HCT116 (cell line): ENCODE results near the gene ABCA1. TPM values are rescaled to one million over a fixed set of nuclear protein-coding genes. Genes with fewer than 3 reads are reported as not detected.

Experiments
- ATAC-seq: fragments of 200-7000 bp; cut with Tn5 transposase; 2 replicates; pipeline ENCODE4 v1.9.1; 2020; ENCODE audit warnings: mild to moderate bottlenecking, moderate library complexity
- BruUV-seq: library from RNA; stranded (reverse); fragments of 400-500 nt; replicated peaks from 2 replicates; lab custom pipeline; 2021; lab: Mats Ljungman, UMichigan
- CTCF ChIA-PET: fragments of 300-600 bp; sonication (Branson Sonifier 250); formaldehyde crosslinking; loops from one replicate; lab custom pipeline; 2021; ENCODE audit warnings: antibody characterized with exemption; lab: Charles Lee
- POLR2A ChIA-PET: fragments of 300-600, 350-600 bp; sonication (Branson Sonifier 250); formaldehyde crosslinking; loops from one replicate; lab custom pipeline; 2021; ENCODE audit warnings: antibody characterized with exemption; lab: Charles Lee
- RAD21 ChIA-PET, 2 experiments: fragments of 300-600 bp; sonication (Branson Sonifier 250); formaldehyde crosslinking; loops; one replicate each; lab custom pipeline; 2023; ENCODE audit warnings: low total read pairs in 2 of 2; ENCODE audit not compliant: uncharacterized antibody in 2 of 2, unreplicated experiment in 2 of 2, low non-redundant PET in 1 of 2; lab: Charles Lee
- DNase-seq: peaks from one replicate; pipeline ENCODE4 v3.0.0-alpha.2; 2010; ENCODE audit warnings: low read depth, low spot score
- H2AFZ ChIP-seq: fragments of 200-600 bp; shearing (Covaris generic), sonication (generic); 2 replicates; pipeline ENCODE4 v1.6.1; 2017; ENCODE audit warnings: low read depth, mixed run types, mixed read lengths, antibody characterized with exemption, low read length; ENCODE audit not compliant: poor library complexity, severe bottlenecking
- H3K27ac ChIP-seq: 2 replicates; pipeline ENCODE4 v1.5.1; 2012; ENCODE audit warnings: low read depth, low read length
- H3K27me3 ChIP-seq: fragments of 200-600 bp; sonication (generic); 2 replicates; pipeline ENCODE4 v1.6.1; 2016; ENCODE audit warnings: mixed run types, low read length, mixed read lengths; ENCODE audit not compliant: insufficient read depth
- H3K36me3 ChIP-seq, 2 experiments: fragments of 200-500 bp in 1 of 2; fragments of 200-600 bp in 1 of 2; sonication (Bioruptor generic) in 1 of 2; sonication (generic) in 1 of 2; 2 replicates each; pipeline versions ENCODE4 v1.5.1 to v1.6.1; 2014 to 2016; ENCODE audit warnings: low read length in 2 of 2, inconsistent platforms in 1 of 2, mixed read lengths in 1 of 2, mixed run types in 1 of 2; ENCODE audit not compliant: insufficient read depth in 2 of 2, control insufficient read depth in 1 of 2
- H3K4me1 ChIP-seq, 2 experiments: fragments of 200-600 bp in 1 of 2; sonication (generic) in 1 of 2; 2 replicates each; pipeline versions ENCODE4 v1.5.1 to v1.6.1; 2012 to 2017; ENCODE audit warnings: low read length in 2 of 2, inconsistent platforms in 1 of 2, mild to moderate bottlenecking in 1 of 2, mixed read lengths in 1 of 2, mixed run types in 1 of 2, moderate library complexity in 1 of 2; ENCODE audit not compliant: insufficient read depth in 2 of 2, control insufficient read depth in 1 of 2
- H3K4me2 ChIP-seq: fragments of 200-600 bp; sonication (generic); 2 replicates; pipeline ENCODE4 v1.6.1; 2017; ENCODE audit warnings: mixed run types, low read length, mixed read lengths
- H3K4me3 ChIP-seq, 2 experiments: fragments of 200-600 bp in 1 of 2; sonication (generic) in 1 of 2; replicated peaks in 1 of 2; 2 replicates each; pipeline ENCODE4 v1.5.1; 2011 to 2016; ENCODE audit warnings: low read length in 2 of 2, control low read depth in 1 of 2, low read depth in 1 of 2, mild to moderate bottlenecking in 1 of 2, mixed read lengths in 1 of 2, mixed run types in 1 of 2
- H3K79me2 ChIP-seq: fragments of 200-600 bp; sonication (generic); 2 replicates; pipeline ENCODE4 v1.6.1; 2017; ENCODE audit warnings: mild to moderate bottlenecking, mixed run types, low read length, moderate library complexity, mixed read lengths; ENCODE audit not compliant: insufficient read depth
- H3K9ac ChIP-seq: fragments of 200-600 bp; sonication (generic); 2 replicates; pipeline ENCODE4 v1.6.1; 2016; ENCODE audit warnings: low read length, mixed read lengths
- H3K9me2 ChIP-seq: fragments of 200-600 bp; sonication (generic), shearing (Covaris generic); 2 replicates; pipeline ENCODE4 v1.6.1; 2017; ENCODE audit warnings: mixed run types, mild to moderate bottlenecking, moderate library complexity; ENCODE audit not compliant: insufficient read depth
- H3K9me3 ChIP-seq, 2 experiments: fragments of 200-500 bp in 1 of 2; fragments of 200-600 bp in 1 of 2; sonication (Bioruptor generic) in 1 of 2; sonication (generic) in 1 of 2; 2 replicates each; pipeline ENCODE4 v1.6.1; 2014 to 2017; ENCODE audit warnings: low read length in 2 of 2, mixed read lengths in 2 of 2, inconsistent platforms in 1 of 2, low read depth in 1 of 2, mild to moderate bottlenecking in 1 of 2, mixed run types in 1 of 2, moderate library complexity in 1 of 2; ENCODE audit not compliant: control insufficient read depth in 1 of 2, insufficient read depth in 1 of 2
- H4K20me1 ChIP-seq: fragments of 200-600 bp; sonication (generic), shearing (Covaris generic); 2 replicates; pipeline ENCODE4 v1.6.1; 2017; ENCODE audit warnings: mixed run types, mild to moderate bottlenecking, moderate library complexity; ENCODE audit not compliant: insufficient read depth
- ATF3 ChIP-seq: IDR thresholded peaks from 2 replicates; pipeline ENCODE4 v1.6.1; 2012
- CBX3 ChIP-seq: IDR thresholded peaks from 2 replicates; pipeline ENCODE4 v1.6.1; 2012; ENCODE audit warnings: low read depth
- CEBPB ChIP-seq: IDR thresholded peaks from 2 replicates; pipeline ENCODE4 v1.6.1; 2012; ENCODE audit warnings: low read depth
- EZH2 ChIP-seq: fragments of 200-600 bp; sonication (generic); IDR thresholded peaks from 2 replicates; pipeline ENCODE4 v1.6.1; 2017; ENCODE audit warnings: antibody characterized with exemption, mixed run types
- JUND ChIP-seq: IDR thresholded peaks from 2 replicates; pipeline ENCODE4 v1.6.1; 2012
- POLR2AphosphoS5 ChIP-seq: IDR thresholded peaks from 2 replicates; pipeline ENCODE4 v1.6.1; 2011; ENCODE audit warnings: mild to moderate bottlenecking, low read depth, low read length, moderate library complexity
- RAD21 ChIP-seq: IDR thresholded peaks from 2 replicates; pipeline ENCODE4 v1.6.1; 2012; ENCODE audit warnings: low read depth, mild to moderate bottlenecking
- SRF ChIP-seq: IDR thresholded peaks from 2 replicates; pipeline ENCODE4 v1.6.1; 2012; ENCODE audit warnings: low read depth
- TCF7L2 ChIP-seq: IDR thresholded peaks from 2 replicates; pipeline ENCODE4 v1.7.0; 2011; ENCODE audit warnings: borderline replicate concordance, inconsistent platforms; ENCODE audit not compliant: insufficient read depth, insufficient read length; ENCODE audit errors: extremely low read depth
- YY1 ChIP-seq: IDR thresholded peaks from 2 replicates; pipeline ENCODE4 v1.6.1; 2011; ENCODE audit warnings: low read length, low read depth, moderate library complexity, mild to moderate bottlenecking; ENCODE audit not compliant: insufficient replicate concordance; ENCODE audit errors: extremely low read depth
- ZBTB33 ChIP-seq: IDR thresholded peaks from 2 replicates; pipeline ENCODE4 v1.6.1; 2011; ENCODE audit warnings: mild to moderate bottlenecking, low read length, moderate library complexity; ENCODE audit not compliant: insufficient replicate concordance; ENCODE audit errors: extremely low read depth
- ZFX ChIP-seq: fragments of 450-650 bp; IDR thresholded peaks from 2 replicates; pipeline ENCODE4 v1.6.1; 2017
- ZNF274 ChIP-seq: fragments of 200-500 bp; sonication (Bioruptor generic); IDR thresholded peaks from 2 replicates; pipeline ENCODE4 v1.6.1; 2014; ENCODE audit warnings: mild to moderate bottlenecking, low read depth, low read length, inconsistent platforms
- intact Hi-C: fragments of 100-400 bp; cut with micrococcal nuclease; formaldehyde crosslinking; loops from 2 replicates; pipeline ENCODE4 v1.10.0; 2022
- total RNA-seq: library from RNA; stranded (reverse); gene quantifications from one replicate; pipeline ENCODE4 v1.2.1, GENCODE V29; 2021; ENCODE audit not compliant: unreplicated experiment

Gene ABCA1
- total RNA-seq, 1 experiment from 2014 or later: 0.89 TPM

- DNase-seq (no peak), ATAC-seq (no peak)
- TF ChIP-seq POLR2AphosphoS5 (no peak), RAD21 (no peak), CBX3 (no peak), TCF7L2 (no peak), EZH2 (no peak), ZNF274 (no peak), SRF (no peak), ZFX (no peak), ATF3 (no peak), ZBTB33 (no peak), JUND (no peak), YY1 (no peak), CEBPB (no peak)
- Histone ChIP-seq H3K79me2 (no peaks in the 10 kb centered on the region), H3K9ac (no peak overlapping the region), H3K9me3 (no peaks in the 10 kb centered on the region), H3K36me3 (no peaks in the 10 kb centered on the region), H2AFZ (no peak overlapping the region), H3K4me1 (no peaks in the 10 kb centered on the region), H3K27ac (no peak overlapping the region), H3K4me2 (no peak overlapping the region), H3K27me3 (no peaks in the 10 kb centered on the region), H3K4me3 (no peak overlapping the region), H3K9me2 (no peaks in the 10 kb centered on the region), H4K20me1 (no peaks in the 10 kb centered on the region)
- RAD21 ChIA-PET: no interaction called here
- intact Hi-C loops: no loop called here
- POLR2A ChIA-PET: no interaction called here
- CTCF ChIA-PET: interaction anchor here (1.1 kb wide), 1 partner anchor 8 kb away, joined by 4 read pairs; no protein-coding TSS in a partner anchor
- no TSS peak for BruUV-seq
Observed at GRCh38 chr9:104854613-104855012, 73.3 kb downstream of the ABCA1 start.
